ENCODE measurements around the gene TXNDC17.

TXNDC17 gene

DNA sequence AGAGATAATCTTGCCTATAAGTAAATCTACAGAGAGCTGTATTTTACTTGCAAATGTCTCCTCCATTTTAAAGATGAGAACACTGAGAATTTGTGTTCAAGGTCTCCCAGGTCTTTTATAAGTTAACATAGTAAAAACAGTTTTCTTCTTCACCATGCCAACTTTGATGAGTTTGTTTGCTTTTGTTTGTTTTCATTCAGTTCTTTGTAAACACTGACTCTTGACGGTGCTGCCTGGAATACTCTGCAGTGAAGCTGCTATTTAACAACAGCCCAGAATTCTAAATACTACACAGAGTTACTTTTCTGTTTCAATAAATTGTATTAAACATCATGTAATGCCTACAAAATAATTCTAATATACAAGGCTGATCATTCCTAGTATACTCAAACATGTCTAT, 43.1 kb upstream of the TXNDC17 start:
- DNase-seq (ENCODE audit: low read depth), result no peak
- no peak overlapping the region for H3K4me3 ChIP-seq (ENCODE audit: low read depth, low read length)
- TF ChIP-seq, protein P1, sequence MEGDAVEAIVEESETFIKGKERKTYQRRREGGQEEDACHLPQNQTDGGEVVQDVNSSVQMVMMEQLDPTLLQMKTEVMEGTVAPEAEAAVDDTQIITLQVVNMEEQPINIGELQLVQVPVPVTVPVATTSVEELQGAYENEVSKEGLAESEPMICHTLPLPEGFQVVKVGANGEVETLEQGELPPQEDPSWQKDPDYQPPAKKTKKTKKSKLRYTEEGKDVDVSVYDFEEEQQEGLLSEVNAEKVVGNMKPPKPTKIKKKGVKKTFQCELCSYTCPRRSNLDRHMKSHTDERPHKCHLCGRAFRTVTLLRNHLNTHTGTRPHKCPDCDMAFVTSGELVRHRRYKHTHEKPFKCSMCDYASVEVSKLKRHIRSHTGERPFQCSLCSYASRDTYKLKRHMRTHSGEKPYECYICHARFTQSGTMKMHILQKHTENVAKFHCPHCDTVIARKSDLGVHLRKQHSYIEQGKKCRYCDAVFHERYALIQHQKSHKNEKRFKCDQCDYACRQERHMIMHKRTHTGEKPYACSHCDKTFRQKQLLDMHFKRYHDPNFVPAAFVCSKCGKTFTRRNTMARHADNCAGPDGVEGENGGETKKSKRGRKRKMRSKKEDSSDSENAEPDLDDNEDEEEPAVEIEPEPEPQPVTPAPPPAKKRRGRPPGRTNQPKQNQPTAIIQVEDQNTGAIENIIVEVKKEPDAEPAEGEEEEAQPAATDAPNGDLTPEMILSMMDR (IDR thresholded peaks at IDR 0.05; ENCODE audit: insufficient read depth, low read depth, low read length, missing control alignments), result no peak

DNA sequence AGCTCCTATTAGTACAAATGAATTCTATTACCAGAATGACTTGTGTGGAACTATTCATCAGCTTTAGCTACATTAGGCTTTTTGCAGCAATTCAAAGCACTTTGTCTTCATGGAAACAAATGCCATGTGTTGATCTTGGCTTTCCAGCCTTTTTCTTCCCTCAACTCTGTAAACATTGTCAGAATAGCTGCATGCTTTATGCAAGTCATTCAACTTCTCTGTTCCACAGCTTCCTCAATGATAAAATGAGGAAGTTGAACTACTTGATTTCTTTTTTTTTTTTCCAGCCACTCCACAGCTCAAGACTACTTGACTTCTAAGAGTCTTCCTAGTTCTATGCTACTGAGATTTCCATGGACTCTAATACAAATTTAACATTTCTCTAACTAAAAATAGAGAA, 41.5 kb upstream of the TXNDC17 start:
- TF ChIP-seq, protein P1 (IDR thresholded peaks at IDR 0.05; ENCODE audit: insufficient read depth, low read depth, low read length, missing control alignments), result no peak
- no peak overlapping the region for H3K4me3 ChIP-seq (ENCODE audit: low read depth, low read length)
- DNase-seq (ENCODE audit: low read depth), result no peak

DNA sequence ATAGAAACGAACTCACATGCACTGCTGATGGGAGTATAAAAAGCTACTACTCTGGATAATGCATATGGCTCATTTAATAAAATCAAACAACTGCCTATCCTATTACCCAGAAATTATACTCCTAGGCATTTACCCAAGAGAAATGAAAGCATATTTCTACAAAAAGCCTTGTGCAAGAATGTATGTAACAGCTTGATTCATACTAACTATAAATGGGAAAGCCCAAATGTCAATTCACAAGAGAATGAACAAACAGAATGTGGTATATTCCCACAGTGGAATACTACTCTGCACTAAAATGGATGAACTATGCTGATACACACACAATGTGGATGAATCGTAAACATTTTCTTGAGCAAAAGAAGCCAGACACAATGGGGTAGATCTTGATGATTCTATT, 38.7 kb upstream of the TXNDC17 start:
- no peak overlapping the region for H3K4me3 ChIP-seq (ENCODE audit: low read depth, low read length)
- TF ChIP-seq, protein P1 (IDR thresholded peaks at IDR 0.05; ENCODE audit: insufficient read depth, low read depth, low read length, missing control alignments), result no peak
- no peak for DNase-seq (ENCODE audit: low read depth)

DNA sequence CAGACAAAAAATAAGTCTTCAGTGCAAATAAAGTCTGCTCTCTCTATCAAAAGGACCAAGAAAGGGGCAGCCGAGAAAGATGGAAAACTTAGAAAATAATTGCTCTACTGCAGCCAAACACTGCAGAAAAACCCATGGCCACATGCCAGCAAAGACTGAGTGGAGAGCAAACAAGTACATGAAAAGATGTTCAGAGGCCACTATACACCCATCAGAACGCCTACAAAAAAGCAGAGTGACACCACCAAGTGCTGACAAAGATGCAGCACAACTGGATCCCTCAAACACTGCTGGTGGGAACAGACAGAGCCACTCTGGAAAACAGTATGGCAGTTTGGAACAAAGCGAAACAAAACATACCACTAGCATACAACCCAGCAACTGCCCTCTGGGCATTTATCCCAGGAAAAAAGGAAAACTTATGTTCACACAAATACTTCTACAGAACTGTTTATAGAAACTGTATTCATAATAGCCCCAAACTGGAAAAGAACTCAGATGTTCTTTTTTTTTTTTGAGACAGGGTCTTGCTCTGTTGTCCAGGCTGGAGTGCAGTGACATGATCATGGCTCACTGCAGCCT, 37.0 kb upstream of the TXNDC17 start:
- TF ChIP-seq, protein P1 (IDR thresholded peaks at IDR 0.05; ENCODE audit: insufficient read depth, low read depth, low read length, missing control alignments), result no peak
- H3K4me3 ChIP-seq (ENCODE audit: low read depth, low read length), result no peak overlapping the region
- DNase-seq (ENCODE audit: low read depth), result no peak

DNA sequence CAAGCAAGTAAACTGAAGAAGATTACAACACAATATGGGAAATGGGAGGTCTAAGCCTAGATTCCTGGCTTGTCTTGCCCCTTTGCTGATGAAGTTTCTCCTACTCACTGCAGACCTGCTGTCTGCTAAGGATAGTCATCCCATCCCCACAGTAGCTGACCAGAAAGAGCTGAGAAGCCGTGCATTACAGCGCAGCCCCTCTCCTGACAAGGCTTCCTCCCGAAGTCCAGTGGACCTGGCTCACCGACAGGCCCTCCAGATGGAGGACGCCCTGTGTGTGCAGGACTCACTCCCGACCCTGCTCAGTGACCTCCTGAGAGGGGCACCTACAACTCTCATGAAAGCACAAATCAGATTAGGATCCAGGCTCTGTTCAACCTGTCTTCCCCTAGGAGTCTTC, 35.7 kb upstream of the TXNDC17 start:
- TF ChIP-seq, protein P1 (IDR thresholded peaks at IDR 0.05; ENCODE audit: insufficient read depth, low read depth, low read length, missing control alignments), result no peak
- no peak overlapping the region for H3K4me3 ChIP-seq (ENCODE audit: low read depth, low read length)
- DNase-seq (ENCODE audit: low read depth), result no peak

DNA sequence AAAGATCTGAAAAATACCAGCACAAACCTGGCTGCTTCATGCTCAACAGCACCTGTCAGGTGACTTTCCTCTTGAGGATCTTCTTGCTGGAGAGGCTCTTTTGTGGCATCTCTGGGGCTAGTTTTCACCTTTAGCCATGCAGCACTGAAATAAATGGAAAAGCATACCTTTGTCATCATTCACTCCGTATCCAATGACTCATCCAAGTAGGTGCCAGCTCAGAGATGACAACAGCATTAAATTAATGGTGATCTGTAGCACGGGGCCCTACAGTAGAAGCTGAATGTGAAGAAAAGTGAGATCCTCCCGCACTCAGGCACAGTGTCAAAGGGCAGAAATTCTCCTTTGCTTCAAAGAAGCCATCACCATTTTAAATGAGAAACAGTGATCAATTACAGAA, 32.5 kb upstream of the TXNDC17 start:
- H3K4me3 ChIP-seq (ENCODE audit: low read depth, low read length), result no peak overlapping the region
- no peak for DNase-seq (ENCODE audit: low read depth)
- TF ChIP-seq, protein P1 (IDR thresholded peaks at IDR 0.05; ENCODE audit: insufficient read depth, low read depth, low read length, missing control alignments), result no peak

DNA sequence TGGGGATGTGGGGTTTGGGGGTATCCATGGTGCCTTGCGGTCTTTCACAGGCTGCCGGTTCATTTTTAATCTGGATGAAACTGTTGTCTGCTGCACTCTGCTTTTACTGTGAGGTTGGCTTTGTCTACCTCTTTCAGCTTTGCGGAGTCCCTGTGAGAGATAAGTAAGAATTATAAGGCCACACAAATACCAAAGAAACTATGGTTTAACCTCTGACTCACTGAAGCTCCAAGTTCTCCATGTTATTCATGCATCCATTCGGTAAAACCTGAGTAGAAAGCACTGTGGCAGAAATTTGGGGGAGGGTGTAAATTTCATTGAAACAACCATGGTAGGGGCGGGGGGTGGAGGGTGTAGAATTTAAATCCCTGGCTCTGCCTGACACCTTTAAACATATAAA, 30.8 kb upstream of the TXNDC17 start:
- TF ChIP-seq, protein P1 (IDR thresholded peaks at IDR 0.05; ENCODE audit: insufficient read depth, low read depth, low read length, missing control alignments), result no peak
- DNase-seq (ENCODE audit: low read depth), result no peak
- no peak overlapping the region for H3K4me3 ChIP-seq (ENCODE audit: low read depth, low read length)

All from GM12865 (cell line).